Activated T-helper 2 cell treated with anti-CD3 and anti-CD28 coated beads, Interferon-gamma antibody, Interleukin-2, Interleukin-4, amounts not matched to agents 10 μg/mL and 5 μg/mL and 100 μg/mL, durations not matched to agents 14 hours and 24 hours and 36 hours (primary cell): ENCODE results near the gene MADD. TPM values are rescaled to one million over a fixed set of nuclear protein-coding genes. Genes with fewer than 3 reads are reported as not detected.

Experiments
- DNase-seq: peaks from one replicate; pipeline ENCODE4 v3.0.0; 2021; ENCODE audit warnings: low spot score
- H3K27ac Mint-ChIP-seq: one replicate; pipeline ENCODE4 v1.8.0; 2021; ENCODE audit warnings: mixed read lengths
- H3K27me3 Mint-ChIP-seq: one replicate; pipeline ENCODE4 v1.8.0; 2021; ENCODE audit warnings: low read depth, mixed read lengths
- H3K36me3 Mint-ChIP-seq: one replicate; pipeline ENCODE4 v1.8.0; 2021; ENCODE audit warnings: low read depth, mixed read lengths
- H3K4me1 Mint-ChIP-seq: one replicate; pipeline ENCODE4 v1.8.0; 2021; ENCODE audit warnings: low read depth, mixed read lengths
- H3K4me3 Mint-ChIP-seq: one replicate; pipeline ENCODE4 v1.8.0; 2021; ENCODE audit warnings: low read depth, mild to moderate bottlenecking, moderate library complexity, mixed read lengths
- H3K9me3 Mint-ChIP-seq: one replicate; pipeline ENCODE4 v1.8.0; 2021; ENCODE audit warnings: mixed read lengths
- intact Hi-C: fragments of 100-400 bp; cut with micrococcal nuclease; formaldehyde crosslinking; loops from one replicate; pipeline ENCODE4 v1.15.1; 2023
- total RNA-seq: library from RNA; stranded (reverse); gene quantifications from 2 replicates; pipeline ENCODE4 v1.2.3, GENCODE V29; 2022

Gene MADD
- total RNA-seq, 1 donor from 2014 or later, result 83.2 TPM

DNA sequence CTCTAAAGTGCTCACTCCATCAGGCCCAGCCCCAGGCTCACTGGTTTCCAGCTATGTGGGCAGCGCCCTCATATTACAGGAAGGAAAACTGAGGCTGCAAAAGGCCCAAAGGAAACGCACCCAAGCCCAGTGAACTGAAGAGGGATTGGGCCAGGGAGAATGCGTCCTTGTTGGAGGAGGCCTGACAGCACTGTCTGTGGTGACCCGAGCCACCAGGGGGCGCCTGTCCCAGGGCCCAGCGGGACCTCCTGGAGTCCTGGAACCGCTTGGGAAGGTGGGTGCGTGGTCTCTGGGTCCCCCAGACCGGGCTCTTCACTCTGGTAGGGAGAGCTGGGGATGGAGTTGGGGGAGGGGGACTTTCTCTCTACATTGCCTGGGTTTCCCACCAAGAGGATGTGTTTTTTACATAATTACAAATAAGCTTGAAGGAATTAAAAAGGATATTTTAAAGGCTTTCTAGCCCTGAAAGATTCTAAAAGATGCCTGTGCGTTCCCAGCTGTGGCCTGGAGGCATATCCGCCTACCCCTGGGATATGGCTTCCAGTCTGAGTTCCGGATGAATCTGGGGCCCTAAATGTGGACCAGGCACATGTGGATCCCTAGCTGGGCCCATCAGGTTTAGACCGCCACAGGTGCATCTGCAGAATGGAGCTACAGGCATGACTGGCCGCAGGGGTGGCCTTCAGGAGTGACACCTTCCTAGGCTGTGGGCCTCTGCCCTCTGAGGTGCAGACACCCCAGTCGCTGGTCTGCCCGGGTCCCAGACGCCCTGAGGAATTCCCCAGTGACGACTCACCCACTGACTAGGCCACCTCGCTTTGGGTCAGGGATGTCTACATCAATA, 104.2 kb downstream of the MADD start:
- Mint-ChIP-seq H3K4me1 (peaks cover 19% of the 10 kb centered on the region), H3K27me3 (no peaks in the 10 kb centered on the region), H3K9me3 (no peaks in the 10 kb centered on the region), H3K36me3 (no peaks in the 10 kb centered on the region), H3K27ac (peak overlapping the region; percentile 11), H3K4me3 (no peak overlapping the region)
- DNase-seq, result peak; percentile 71
- intact Hi-C loops, result loop anchor here (1.0 to 10.0 kb wide), 3 partner anchors 34 to 481 kb away; partner anchors contain the start of gene SLC39A13

DNA sequence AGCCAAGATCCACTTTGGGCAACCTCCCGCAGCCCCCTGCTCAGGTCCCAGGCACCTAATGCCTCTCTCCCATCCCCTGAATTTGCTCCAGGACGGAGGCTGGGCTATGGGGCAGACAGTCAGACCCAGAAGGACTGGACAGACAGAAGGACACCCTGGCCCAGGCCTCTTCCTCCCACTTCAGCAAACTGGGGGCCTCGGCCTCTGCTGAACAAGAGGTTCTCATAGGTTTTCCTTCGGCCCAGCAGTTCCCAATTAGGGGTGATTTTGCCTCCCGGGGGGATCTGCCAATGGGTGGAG, 104.7 kb downstream of the MADD start:
- intact Hi-C loops, result loop anchor here (1.0 to 10.0 kb wide), 3 partner anchors 34 to 480 kb away; partner anchors contain the start of gene SLC39A13
- Mint-ChIP-seq H3K4me3 (no peak overlapping the region), H3K36me3 (no peaks in the 10 kb centered on the region), H3K27me3 (no peaks in the 10 kb centered on the region), H3K9me3 (no peaks in the 10 kb centered on the region), H3K4me1 (peaks cover 13% of the 10 kb centered on the region), H3K27ac (peak overlapping the region; percentile 11)
- no peak for DNase-seq

DNA sequence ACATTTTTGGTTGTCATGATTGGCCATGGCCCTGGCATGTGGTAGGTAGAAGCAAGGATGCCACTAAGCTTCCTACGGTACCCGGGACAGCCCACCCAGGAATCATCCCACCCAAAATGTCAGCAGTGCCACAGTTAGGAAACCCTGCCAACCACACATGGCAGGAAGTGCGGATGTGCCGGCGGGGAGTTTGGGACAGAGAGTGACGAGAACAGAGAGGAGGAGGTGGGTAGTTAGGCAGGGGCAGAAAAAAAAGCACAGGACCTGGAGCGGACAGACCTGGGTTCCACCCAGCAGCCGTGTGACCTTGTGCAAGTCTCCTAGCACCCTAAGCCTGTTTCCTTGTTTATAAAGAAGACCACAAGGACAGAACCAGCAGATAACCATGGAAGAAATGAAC, 105.1 kb downstream of the MADD start:
- no peak overlapping the region for H3K4me3 Mint-ChIP-seq
- peaks cover 10% of the 10 kb centered on the region for H3K4me1 Mint-ChIP-seq
- H3K9me3 Mint-ChIP-seq, result no peaks in the 10 kb centered on the region
- no peak for DNase-seq
- H3K27me3 Mint-ChIP-seq, result no peaks in the 10 kb centered on the region
- intact Hi-C loops, result loop anchor here (10.0 kb wide), 1 partner anchor 480 kb away; no protein-coding TSS in a partner anchor
- H3K27ac Mint-ChIP-seq, result peak overlapping the region; percentile 11
- H3K36me3 Mint-ChIP-seq, result no peaks in the 10 kb centered on the region

DNA sequence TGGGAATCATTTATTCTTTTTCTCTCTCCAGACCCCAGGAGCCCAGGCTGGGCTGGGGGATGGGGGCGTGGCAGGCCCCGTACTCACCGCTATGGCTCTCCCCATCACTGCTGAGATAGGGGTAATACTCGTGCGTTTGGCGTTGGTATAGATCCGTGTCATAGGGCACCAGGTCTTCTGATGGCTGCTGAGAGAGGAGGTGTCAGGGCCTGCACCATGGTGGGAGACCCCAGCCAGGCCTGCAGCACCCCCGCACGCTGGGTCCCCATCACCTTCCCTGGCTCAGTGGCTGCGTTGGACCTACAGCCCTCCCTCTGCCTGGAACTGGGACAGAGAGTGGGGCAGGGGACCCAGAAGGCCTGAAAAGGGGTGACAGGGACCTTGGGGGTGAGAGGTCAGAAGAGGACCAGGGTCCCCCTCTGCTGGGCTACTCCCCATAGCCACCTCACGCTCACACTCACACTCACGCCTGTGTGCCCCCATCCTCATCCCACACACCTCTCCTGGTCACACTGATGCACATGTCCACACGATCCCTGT, 105.7 kb downstream of the MADD start:
- Mint-ChIP-seq H3K4me1 (peaks cover 9% of the 10 kb centered on the region), H3K4me3 (no peak overlapping the region), H3K9me3 (no peaks in the 10 kb centered on the region), H3K36me3 (no peaks in the 10 kb centered on the region), H3K27ac (no peak overlapping the region), H3K27me3 (no peaks in the 10 kb centered on the region)
- no peak for DNase-seq
- intact Hi-C loops, result loop anchor here (10.0 kb wide), 1 partner anchor 479 kb away; no protein-coding TSS in a partner anchor

DNA sequence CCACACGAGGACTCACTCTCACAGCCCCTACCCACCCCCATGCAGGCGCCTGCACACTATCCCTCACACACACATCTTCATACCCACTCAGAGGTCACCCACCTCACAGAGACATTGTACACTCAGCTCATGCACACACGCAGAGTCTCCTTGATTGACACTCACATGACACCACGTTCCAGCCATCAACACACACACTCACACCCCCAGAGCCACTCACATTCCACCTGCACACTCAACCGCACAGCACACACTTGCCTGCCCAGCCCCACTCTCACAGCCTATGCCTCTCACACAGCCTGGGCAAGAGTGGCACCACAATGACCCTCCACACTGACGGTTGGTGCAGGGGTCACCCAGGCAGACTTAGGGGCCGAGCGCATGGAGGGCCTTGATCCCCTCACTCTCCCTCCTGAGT, 106.2 kb downstream of the MADD start:
- intact Hi-C loops, result loop anchor here (10.0 kb wide), 1 partner anchor 479 kb away; no protein-coding TSS in a partner anchor
- Mint-ChIP-seq H3K36me3 (no peaks in the 10 kb centered on the region), H3K4me1 (peaks cover 9% of the 10 kb centered on the region), H3K4me3 (no peak overlapping the region), H3K27ac (no peak overlapping the region), H3K27me3 (no peaks in the 10 kb centered on the region), H3K9me3 (no peaks in the 10 kb centered on the region)
- no peak for DNase-seq

DNA sequence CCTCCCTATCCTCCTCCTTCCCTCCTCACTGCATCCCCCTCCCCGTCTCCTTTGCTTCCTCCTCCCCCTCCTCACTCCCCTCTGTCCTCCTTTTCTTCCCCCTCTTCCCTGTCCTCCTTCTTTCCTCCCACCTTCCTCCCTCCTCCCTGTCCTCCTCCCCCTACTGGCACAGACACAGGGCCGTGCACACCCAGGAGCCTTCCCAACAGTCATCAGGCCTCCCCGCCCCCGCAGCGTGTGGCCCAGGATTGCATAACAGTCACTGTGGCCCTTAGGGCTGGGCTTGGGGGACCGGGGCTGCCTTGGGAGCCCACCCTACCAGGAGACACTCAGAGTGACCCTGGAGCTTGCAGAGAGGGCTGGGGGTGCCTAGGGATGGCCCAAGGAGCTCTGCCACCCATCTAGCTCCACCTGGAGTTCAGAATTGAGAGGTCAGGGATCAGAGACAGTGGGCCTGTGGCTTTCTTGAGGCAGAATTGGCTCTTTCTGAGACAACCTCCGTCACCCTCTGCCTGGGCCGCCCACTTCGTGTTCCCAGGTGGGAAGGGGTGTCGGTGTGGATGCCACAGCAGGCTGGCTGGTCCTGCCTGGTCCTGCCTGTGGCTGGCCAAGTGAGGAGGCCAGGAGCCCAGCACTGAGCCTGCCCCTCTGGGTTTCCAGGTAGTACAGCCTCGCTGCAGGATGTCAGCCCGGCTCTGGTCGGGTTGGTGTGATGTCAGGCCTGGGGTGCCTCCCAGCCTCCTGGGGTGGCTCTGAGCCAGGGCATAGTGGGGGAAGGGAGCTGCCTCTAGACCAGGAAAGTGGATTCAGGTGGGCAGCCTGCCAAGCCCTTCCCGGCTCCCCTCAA, 106.8 kb downstream of the MADD start:
- H3K27ac Mint-ChIP-seq, result no peak overlapping the region
- no peaks in the 10 kb centered on the region for H3K36me3 Mint-ChIP-seq
- H3K27me3 Mint-ChIP-seq, result no peaks in the 10 kb centered on the region
- DNase-seq, result no peak
- intact Hi-C loops, result loop anchor here (10.0 kb wide), 1 partner anchor 478 kb away; no protein-coding TSS in a partner anchor
- peaks cover 9% of the 10 kb centered on the region for H3K4me1 Mint-ChIP-seq
- no peak overlapping the region for H3K4me3 Mint-ChIP-seq
- no peaks in the 10 kb centered on the region for H3K9me3 Mint-ChIP-seq

DNA sequence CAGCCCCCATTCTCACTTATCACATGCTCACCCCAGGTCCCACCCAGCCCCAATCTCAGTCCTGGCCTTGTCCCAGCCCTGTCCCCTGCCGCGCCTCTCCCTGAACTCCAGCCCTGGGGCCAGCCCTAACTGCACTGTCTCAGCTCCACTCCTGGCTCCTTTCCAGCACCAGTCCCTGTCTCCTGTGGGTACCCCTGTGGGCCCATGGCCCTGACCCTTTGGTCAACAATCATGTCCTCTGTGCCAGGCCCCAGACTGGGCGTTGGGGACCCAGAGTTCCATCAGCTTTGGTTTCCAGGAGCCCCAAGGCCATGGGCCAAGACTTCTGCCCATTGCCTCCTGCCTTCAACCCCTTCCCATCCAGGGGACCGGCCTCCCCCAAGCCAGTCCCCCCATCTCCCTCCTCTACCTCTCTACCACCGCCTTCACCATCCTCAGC, 107.7 kb downstream of the MADD start:
- intact Hi-C loops, result loop anchor here (10.0 kb wide), 1 partner anchor 477 kb away; no protein-coding TSS in a partner anchor
- DNase-seq, result no peak
- Mint-ChIP-seq H3K4me3 (no peak overlapping the region), H3K36me3 (no peaks in the 10 kb centered on the region), H3K27ac (no peak overlapping the region), H3K4me1 (peaks cover 9% of the 10 kb centered on the region), H3K27me3 (no peaks in the 10 kb centered on the region), H3K9me3 (no peaks in the 10 kb centered on the region)

DNA sequence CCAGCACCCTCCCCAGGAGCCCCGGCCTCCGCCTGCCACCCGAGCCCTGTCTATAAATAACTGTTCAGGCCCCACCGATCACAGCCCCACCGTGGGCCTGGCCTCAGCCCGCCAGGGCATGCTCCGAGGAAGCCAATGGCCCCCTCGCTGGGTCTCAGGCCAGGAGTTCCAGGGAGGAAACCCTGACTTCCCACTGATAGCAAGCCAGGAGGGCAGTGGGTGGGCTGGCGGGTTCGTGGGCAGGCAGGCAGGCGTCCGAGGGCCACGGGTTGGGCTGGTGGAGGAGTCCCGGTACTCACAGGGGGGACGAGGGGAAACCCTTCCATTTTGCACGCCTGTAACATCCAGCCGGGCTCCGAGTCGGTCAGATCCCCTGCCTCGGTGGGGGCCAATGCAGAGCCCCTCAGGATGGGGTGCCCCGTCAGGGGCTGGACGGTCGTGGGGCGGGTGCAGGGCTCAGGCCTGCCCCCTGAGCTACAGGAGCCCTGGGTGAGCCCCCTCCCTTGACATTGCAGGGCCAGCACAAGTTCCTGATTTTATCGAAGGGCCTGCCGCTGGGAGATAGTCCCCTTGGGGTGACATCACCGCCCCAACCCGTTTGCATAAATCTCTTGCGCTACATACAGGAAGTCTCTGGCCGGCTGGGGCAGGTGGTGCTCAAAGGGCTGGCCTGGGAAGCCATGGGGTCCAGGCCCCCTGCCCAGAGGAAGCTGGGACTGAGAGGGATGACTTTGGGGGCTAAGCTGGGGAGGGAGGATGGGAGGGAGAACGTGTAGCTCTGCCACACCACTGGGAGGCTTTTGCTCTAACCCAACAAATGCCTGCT, 108.3 kb downstream of the MADD start, which contains the start of gene SPI1:
TSS of gene SPI1 (minus strand) at position 538 of the 826 bp plus-strand sequence. CDS start at position 344, 194 bp downstream.
- Mint-ChIP-seq H3K36me3 (no peaks in the 10 kb centered on the region), H3K4me1 (peaks cover 9% of the 10 kb centered on the region), H3K27ac (no peak within 1 kb of the TSS), H3K4me3 (no peak within 1 kb of the TSS), H3K9me3 (no peaks in the 10 kb centered on the region), H3K27me3 (no peaks in the 10 kb centered on the region)
- intact Hi-C loops, result loop anchor here (10.0 kb wide), 1 partner anchor 477 kb away; no protein-coding TSS in a partner anchor
- no peak for DNase-seq

DNA sequence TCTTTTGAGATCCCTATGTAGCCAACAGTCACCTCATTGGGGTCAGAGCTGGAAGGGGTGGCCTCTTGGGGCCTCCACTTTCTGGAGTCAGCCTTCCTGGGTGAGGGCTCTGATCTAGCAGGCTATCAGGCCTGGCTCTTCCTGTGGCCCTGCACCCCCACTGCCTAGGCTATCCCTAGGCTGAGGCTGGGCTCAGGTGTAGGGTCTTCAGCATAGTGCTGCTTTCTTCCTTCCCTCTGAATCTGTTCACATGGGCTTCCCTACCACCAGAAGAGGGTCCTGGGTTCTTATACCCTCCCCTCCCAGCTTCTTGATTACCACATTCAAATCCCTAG, 108.9 kb downstream of the MADD start:
- Mint-ChIP-seq H3K9me3 (no peaks in the 10 kb centered on the region), H3K27ac (no peak overlapping the region), H3K36me3 (no peaks in the 10 kb centered on the region), H3K27me3 (no peaks in the 10 kb centered on the region), H3K4me3 (no peak overlapping the region), H3K4me1 (peaks cover 9% of the 10 kb centered on the region)
- intact Hi-C loops, result loop anchor here (10.0 kb wide), 1 partner anchor 476 kb away; no protein-coding TSS in a partner anchor
- DNase-seq, result no peak

DNA sequence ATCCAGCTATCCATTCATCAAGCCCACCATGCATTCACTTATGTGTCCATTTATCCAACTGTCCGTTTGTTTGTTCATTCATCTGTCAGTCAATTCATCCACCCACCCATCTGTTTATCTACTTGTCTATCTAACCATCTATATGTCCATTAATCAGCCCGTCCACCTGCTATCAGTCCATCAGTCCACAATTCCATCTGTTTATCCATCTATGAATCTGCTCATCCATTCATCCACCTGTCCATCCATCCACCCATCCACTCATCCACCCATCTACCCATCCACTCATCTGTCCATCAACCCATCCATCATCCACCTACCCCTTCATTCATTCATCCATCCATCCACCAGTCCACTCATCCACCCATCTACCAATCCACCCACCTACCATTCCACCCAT, 109.4 kb downstream of the MADD start:
- no peak overlapping the region for H3K4me3 Mint-ChIP-seq
- no peak overlapping the region for H3K27ac Mint-ChIP-seq
- intact Hi-C loops, result loop anchor here (10.0 kb wide), 1 partner anchor 475 kb away; no protein-coding TSS in a partner anchor
- peaks cover 5% of the 10 kb centered on the region for H3K4me1 Mint-ChIP-seq
- no peak for DNase-seq
- no peaks in the 10 kb centered on the region for H3K9me3 Mint-ChIP-seq
- H3K36me3 Mint-ChIP-seq, result no peaks in the 10 kb centered on the region
- H3K27me3 Mint-ChIP-seq, result no peaks in the 10 kb centered on the region
